CD4-positive, alpha-beta T cell (primary cell): Measurements from ENCODE around the gene POPDC3. TPM values are rescaled to one million over a fixed set of nuclear protein-coding genes. Genes with fewer than 3 reads are reported as not detected.
A peak's percentile ranks its signal among the peaks of the same experiment; 100 is the strongest.

Experiments
- ATAC-seq: fragments of 200-7000 bp; cut with Tn5 transposase; one replicate; pipeline ENCODE4 v1.10.0; 2022; ENCODE audit warnings: mild to moderate bottlenecking; ENCODE audit not compliant: poor library complexity
- CTCF ChIA-PET: fragments of 350-600 bp; sonication (Branson Sonifier 250); formaldehyde crosslinking; loops from one replicate; lab custom pipeline; 2021; ENCODE audit warnings: antibody characterized with exemption, inconsistent platforms; lab: Charles Lee
- POLR2A ChIA-PET: fragments of 350-600 bp; sonication (Branson Sonifier 250); formaldehyde crosslinking; loops from one replicate; lab custom pipeline; 2021; ENCODE audit warnings: antibody characterized with exemption, inconsistent platforms; lab: Charles Lee
- DNase-seq, 14 experiments: peaks; one replicate each; pipeline ENCODE4 v3.0.0-alpha.2; 2013 to 2020; ENCODE audit warnings: mixed read lengths in 2 of 14
- H3K27ac ChIP-seq, 2 donors: one replicate each; pipeline versions ENCODE4 v1.5.1 to v1.7.0; 2013; ENCODE audit warnings: low read length in 2 of 2, low read depth in 1 of 2, mild to moderate bottlenecking in 1 of 2
- H3K27me3 ChIP-seq, 2 experiments: 1 replicate in 1 of 2; 2 replicates in 1 of 2; pipeline versions ENCODE4 v1.6.1 to v1.7.0; 2013; ENCODE audit warnings: low read length in 2 of 2, control low read depth in 1 of 2, mild to moderate bottlenecking in 1 of 2, moderate library complexity in 1 of 2; ENCODE audit not compliant: insufficient read depth in 2 of 2, control insufficient read depth in 1 of 2
- H3K36me3 ChIP-seq: one replicate; pipeline ENCODE4 v1.6.1; 2013; ENCODE audit warnings: low read length, control low read depth; ENCODE audit not compliant: insufficient read depth
- H3K4me1 ChIP-seq: one replicate; pipeline ENCODE4 v1.6.1; 2013; ENCODE audit warnings: low read length, control low read depth; ENCODE audit not compliant: insufficient read depth
- H3K4me3 ChIP-seq: one replicate; pipeline ENCODE4 v1.5.1; 2013; ENCODE audit warnings: mild to moderate bottlenecking, low read length, moderate library complexity
- H3K9me3 ChIP-seq, 2 experiments: 1 replicate in 1 of 2; 2 replicates in 1 of 2; pipeline versions ENCODE4 v1.6.1 to v1.7.0; 2013; ENCODE audit warnings: low read length in 2 of 2, mild to moderate bottlenecking in 2 of 2, control low read depth in 1 of 2, moderate library complexity in 1 of 2; ENCODE audit not compliant: control insufficient read depth in 1 of 2, insufficient read depth in 1 of 2
- H3K27ac Mint-ChIP-seq: one replicate; pipeline ENCODE4 v1.8.0; 2020; ENCODE audit warnings: mixed read lengths
- H3K27me3 Mint-ChIP-seq: one replicate; pipeline ENCODE4 v1.8.0; 2021; ENCODE audit warnings: mixed read lengths
- H3K36me3 Mint-ChIP-seq: one replicate; pipeline ENCODE4 v1.8.0; 2021; ENCODE audit warnings: low read depth, mixed read lengths
- H3K4me1 Mint-ChIP-seq: one replicate; pipeline ENCODE4 v1.8.0; 2021; ENCODE audit warnings: low read depth, mixed read lengths
- H3K4me3 Mint-ChIP-seq: one replicate; pipeline ENCODE4 v1.8.0; 2020; ENCODE audit warnings: mild to moderate bottlenecking, mixed read lengths
- H3K9me3 Mint-ChIP-seq: one replicate; pipeline ENCODE4 v1.8.0; 2020; ENCODE audit warnings: mixed read lengths
- CTCF ChIP-seq: fragments of 200-600 bp; IDR thresholded peaks from one replicate; pipeline ENCODE4 v1.8.0; 2022; ENCODE audit warnings: antibody characterized with exemption, mild to moderate bottlenecking
- intact Hi-C, 2 experiments: fragments of 100-400 bp; cut with DNase I in 1 of 2; cut with micrococcal nuclease in 1 of 2; formaldehyde crosslinking; loops; one replicate each; pipeline versions ENCODE4 v1.15.1 to v1.9.0; 2023 to 2025; cut with DNase I, micrococcal nuclease
- total RNA-seq, 174 experiments: library from RNA in 2 of 174; stranded (reverse) in 2 of 174; gene quantifications; one replicate each; pipeline ENCODE4 v1.2.3 and lab custom pipeline; 2021 to 2026

Gene POPDC3
- total RNA-seq, 2 experiments from 2014 or later: not detected

GRCh38 chr6:105136431-105137350, 43.1 kb downstream of the POPDC3 start:
- CTCF ChIA-PET: no interaction called here
- Mint-ChIP-seq H3K4me1 (peaks cover 9% of the 10 kb centered on the region), H3K27ac (no peak overlapping the region), H3K9me3 (no peaks in the 10 kb centered on the region), H3K27me3 (peaks cover 83% of the 10 kb centered on the region), H3K36me3 (no peaks in the 10 kb centered on the region), H3K4me3 (no peak overlapping the region)
- peak overlapping the region; percentile 37 for H3K4me3 ChIP-seq
- DNase-seq (peak in 3 of 14 experiments; percentile 4 to 33 (median 33)), ATAC-seq (peak; percentile 46)
- TF ChIP-seq CTCF: no peak
- POLR2A ChIA-PET: no interaction called here
- peaks cover 25 to 58% of the 10 kb centered on the region in 2 experiments for H3K27me3 ChIP-seq
- intact Hi-C loops: no loop called here
- peaks cover 0 to 8% of the 10 kb centered on the region in 2 experiments for H3K9me3 ChIP-seq
- H3K4me1 ChIP-seq: peaks cover 13% of the 10 kb centered on the region
- H3K36me3 ChIP-seq: no peaks in the 10 kb centered on the region
- H3K27ac ChIP-seq: no peak overlapping the region

GRCh38 chr6:105135907-105136430, 43.8 kb downstream of the POPDC3 start:
- ChIA-PET POLR2A (no interaction called here), CTCF (no interaction called here)
- H3K27me3 ChIP-seq: peaks cover 25 to 55% of the 10 kb centered on the region in 2 experiments
- Mint-ChIP-seq H3K9me3 (no peaks in the 10 kb centered on the region), H3K36me3 (no peaks in the 10 kb centered on the region), H3K27ac (no peak overlapping the region), H3K4me3 (peak overlapping the region; percentile 54), H3K4me1 (peaks cover 9% of the 10 kb centered on the region), H3K27me3 (peaks cover 79% of the 10 kb centered on the region)
- H3K4me1 ChIP-seq: peaks cover 13% of the 10 kb centered on the region
- ATAC-seq (no peak), DNase-seq (no peak)
- peaks cover 0 to 8% of the 10 kb centered on the region in 2 experiments for H3K9me3 ChIP-seq
- H3K36me3 ChIP-seq: no peaks in the 10 kb centered on the region
- no peak overlapping the region for H3K4me3 ChIP-seq
- no peak for TF ChIP-seq CTCF
- intact Hi-C loops: no loop called here
- no peak overlapping the region for H3K27ac ChIP-seq

- Mint-ChIP-seq H3K27ac (no peak overlapping the region), H3K27me3 (peaks cover 74% of the 10 kb centered on the region), H3K4me3 (no peak overlapping the region), H3K9me3 (no peaks in the 10 kb centered on the region), H3K4me1 (peaks cover 9% of the 10 kb centered on the region), H3K36me3 (no peaks in the 10 kb centered on the region)
- ATAC-seq (no peak), DNase-seq (no peak)
- POLR2A ChIA-PET: no interaction called here
- Histone ChIP-seq H3K4me1 (peaks cover 13% of the 10 kb centered on the region), H3K27ac (no peak overlapping the region), H3K36me3 (no peaks in the 10 kb centered on the region), H3K27me3 (peaks cover 25 to 57% of the 10 kb centered on the region in 2 experiments), H3K9me3 (peaks cover 0 to 8% of the 10 kb centered on the region in 2 experiments), H3K4me3 (no peak overlapping the region)
- TF ChIP-seq CTCF: no peak
- CTCF ChIA-PET: no interaction called here
- intact Hi-C loops: no loop called here
Observed at GRCh38 chr6:105135056-105135455, 44.8 kb downstream of the POPDC3 start.
